NCI-H1436 (cell line): Measurements from ENCODE around the gene ASIC4.

Experiments used
- DNase-seq: peaks from one replicate; lab custom pipeline; 2025; lab: John Stamatoyannopoulos, UW

The ASIC4 gene

DNA sequence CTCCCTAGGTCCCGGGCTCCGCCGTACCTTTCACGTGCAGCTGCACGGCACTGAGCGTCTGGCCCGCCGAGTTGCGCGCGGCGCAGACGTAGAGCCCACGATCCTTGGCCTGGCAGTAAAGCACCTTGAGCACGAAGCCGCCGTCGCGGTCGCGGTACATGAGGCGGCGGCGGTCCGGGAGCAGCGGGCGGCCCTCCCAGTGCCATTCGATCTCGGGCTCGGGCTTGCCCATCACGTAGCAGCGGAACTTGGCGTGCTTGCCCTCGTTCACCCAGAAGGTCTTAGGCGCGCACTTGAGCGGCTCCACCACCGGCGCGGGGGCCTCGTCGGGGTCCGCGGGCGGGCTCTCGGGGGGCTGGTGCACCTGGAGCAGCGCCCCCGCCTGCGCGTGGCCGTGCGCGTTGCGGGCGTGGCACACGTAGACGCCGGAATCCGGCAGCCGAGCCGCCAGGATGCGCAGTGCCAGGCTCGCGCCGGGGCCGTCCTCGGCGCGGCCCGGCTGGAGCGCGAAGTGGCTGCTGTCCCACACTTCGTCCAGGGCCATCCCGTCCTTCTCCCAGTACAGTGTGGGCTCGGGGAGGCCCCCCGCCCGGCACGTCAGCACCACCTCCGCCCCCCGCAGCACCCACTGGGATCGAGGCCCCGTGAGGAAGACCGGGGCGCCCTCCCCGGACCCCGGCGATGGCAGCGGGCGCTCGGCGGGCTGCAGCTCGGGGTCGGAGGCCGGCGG, 56.1 kb downstream of the ASIC4 start:
- no peak for DNase-seq

DNA sequence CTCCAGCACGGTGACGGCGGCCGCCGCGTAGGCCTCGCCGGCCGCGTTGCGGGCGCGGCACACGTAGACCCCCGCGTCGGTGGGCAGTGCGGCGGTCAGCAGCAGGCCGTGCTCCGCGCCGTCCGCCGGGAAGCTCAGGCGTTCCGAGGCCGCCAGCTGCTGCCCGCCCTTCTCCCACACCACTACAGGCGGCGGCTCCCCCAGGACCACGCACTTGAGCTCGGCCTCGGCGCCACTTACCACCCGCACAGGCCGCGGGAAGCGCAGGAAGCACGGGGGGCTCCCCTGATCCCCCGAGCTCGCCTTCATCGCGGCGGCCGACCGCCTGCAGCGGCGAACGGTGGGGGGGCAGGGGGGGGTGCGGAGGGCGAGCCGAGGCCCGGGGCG, 56.6 kb downstream of the ASIC4 start:
- no peak for DNase-seq

DNA sequence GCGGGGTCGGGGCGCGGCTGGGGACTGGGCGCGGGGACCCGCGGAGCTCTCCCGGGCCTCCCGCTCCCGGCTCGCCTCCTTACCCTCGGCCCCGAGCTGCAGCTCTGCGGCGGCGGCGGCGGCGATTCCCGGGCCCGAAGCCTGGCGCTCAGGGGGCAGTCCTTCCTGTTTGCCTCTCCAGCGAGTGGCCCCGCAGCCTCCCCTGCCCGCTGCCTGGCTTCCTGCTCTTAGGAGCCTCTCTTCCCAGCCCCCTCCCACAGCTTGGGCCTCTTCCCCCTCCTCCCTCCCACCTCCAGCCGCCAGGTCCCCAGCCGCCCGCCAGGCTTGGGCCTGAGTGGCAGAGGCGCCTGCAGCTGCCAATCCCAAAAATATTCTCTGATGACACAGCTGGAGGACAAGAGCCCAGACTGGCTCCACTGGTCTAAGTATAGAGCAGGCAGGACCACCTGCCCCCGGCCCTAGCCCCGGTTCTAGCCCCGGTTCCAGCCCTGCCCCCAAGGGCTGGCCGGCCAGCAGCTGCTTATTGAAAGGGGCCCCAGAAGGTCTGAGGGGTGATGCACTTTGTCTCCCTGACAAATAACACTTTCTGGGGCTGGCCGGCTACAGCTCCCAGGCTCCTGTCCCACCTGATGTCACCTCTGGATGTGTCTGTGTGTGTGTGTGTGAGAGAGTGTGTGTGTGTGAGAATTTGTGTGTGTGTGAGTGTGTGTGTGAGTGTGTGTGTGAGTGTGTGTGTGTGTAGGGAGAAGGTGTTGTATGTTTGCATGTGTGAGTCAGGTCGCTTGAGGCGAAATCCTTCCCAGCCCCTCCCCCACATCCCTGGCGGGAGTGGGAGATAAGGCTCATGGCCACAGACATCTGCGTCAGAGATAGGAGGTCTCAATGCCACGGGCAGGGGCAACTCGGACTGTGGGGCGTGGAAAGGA, 57.3 kb downstream of the ASIC4 start, which contains the start of gene OBSL1:
Gene OBSL1, minus strand, starts transcription at position 229 of the 926 bp plus-strand sequence. CDS start 307 bp downstream, outside the sequence.
- peak; percentile 71 for DNase-seq

DNA sequence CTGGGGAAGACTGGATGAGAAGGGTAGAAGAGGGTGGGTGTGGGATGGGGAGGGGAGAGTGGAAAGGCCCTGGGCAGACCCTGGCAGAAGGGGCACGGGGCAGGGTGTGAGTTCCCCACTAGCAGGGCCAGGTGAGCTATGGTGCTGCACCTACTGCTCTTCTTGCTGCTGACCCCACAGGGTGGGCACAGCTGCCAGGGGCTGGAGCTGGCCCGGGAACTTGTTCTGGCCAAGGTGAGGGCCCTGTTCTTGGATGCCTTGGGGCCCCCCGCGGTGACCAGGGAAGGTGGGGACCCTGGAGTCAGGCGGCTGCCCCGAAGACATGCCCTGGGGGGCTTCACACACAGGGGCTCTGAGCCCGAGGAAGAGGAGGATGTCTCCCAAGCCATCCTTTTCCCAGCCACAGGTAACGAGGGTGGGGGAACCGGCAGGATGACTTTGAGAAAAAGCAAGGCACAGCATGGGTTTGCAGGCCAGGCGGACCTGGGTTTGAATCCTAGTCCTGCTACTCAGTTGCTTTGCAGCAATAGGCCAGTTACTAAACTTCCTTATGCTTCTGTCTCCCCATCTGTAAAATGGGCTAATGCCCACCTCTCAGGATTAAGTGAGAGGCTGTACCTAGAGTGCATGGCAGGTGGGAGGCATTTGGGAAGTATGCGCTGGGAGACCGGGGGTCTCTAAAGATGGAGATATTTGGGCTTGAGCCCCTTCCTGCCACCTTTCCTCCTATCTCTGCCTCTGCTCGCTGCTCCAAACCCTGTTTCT, 58.1 kb downstream of the ASIC4 start, which contains the start of gene INHA:
Gene INHA, plus strand, starts transcription at position 74 of the 765 bp plus-strand sequence. Its CDS starts 65 bp downstream, at position 139.
- DNase-seq: no peak

DNA sequence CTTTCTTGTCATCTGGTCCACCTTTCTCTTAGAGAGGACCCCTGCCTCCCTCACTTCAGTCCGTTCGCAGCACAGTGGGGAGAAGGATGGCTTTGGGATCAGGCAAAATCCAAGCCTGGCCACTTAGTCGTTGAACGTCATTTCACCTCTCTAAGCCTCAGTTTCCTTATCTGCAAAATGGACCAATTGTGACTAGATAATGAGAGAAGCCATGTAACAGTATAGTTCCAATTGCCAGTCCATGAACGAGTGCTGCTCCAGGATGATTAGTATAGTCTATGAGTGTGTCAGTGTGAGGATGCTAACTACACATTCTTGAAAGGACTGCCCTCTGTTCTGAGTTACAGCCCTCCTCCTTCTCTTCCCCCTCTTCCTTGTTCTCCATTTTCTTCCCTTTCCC, 58.9 kb downstream of the ASIC4 start:
- DNase-seq: no peak

DNA sequence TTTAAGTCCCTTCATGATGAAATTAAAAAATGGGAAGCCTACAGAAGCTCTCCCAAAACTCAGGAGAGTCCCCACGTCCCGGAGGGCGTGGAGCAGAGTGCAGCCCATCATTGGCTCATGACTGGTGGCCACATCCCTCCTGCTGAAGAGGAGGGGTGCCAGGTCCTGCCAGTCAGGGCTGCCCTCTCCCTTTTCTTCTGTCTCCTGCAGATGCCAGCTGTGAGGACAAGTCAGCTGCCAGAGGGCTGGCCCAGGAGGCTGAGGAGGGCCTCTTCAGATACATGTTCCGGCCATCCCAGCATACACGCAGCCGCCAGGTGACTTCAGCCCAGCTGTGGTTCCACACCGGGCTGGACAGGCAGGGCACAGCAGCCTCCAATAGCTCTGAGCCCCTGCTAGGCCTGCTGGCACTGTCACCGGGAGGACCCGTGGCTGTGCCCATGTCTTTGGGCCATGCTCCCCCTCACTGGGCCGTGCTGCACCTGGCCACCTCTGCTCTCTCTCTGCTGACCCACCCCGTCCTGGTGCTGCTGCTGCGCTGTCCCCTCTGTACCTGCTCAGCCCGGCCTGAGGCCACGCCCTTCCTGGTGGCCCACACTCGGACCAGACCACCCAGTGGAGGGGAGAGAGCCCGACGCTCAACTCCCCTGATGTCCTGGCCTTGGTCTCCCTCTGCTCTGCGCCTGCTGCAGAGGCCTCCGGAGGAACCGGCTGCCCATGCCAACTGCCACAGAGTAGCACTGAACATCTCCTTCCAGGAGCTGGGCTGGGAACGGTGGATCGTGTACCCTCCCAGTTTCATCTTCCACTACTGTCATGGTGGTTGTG, 60.4 kb downstream of the ASIC4 start:
- DNase-seq: no peak

DNA sequence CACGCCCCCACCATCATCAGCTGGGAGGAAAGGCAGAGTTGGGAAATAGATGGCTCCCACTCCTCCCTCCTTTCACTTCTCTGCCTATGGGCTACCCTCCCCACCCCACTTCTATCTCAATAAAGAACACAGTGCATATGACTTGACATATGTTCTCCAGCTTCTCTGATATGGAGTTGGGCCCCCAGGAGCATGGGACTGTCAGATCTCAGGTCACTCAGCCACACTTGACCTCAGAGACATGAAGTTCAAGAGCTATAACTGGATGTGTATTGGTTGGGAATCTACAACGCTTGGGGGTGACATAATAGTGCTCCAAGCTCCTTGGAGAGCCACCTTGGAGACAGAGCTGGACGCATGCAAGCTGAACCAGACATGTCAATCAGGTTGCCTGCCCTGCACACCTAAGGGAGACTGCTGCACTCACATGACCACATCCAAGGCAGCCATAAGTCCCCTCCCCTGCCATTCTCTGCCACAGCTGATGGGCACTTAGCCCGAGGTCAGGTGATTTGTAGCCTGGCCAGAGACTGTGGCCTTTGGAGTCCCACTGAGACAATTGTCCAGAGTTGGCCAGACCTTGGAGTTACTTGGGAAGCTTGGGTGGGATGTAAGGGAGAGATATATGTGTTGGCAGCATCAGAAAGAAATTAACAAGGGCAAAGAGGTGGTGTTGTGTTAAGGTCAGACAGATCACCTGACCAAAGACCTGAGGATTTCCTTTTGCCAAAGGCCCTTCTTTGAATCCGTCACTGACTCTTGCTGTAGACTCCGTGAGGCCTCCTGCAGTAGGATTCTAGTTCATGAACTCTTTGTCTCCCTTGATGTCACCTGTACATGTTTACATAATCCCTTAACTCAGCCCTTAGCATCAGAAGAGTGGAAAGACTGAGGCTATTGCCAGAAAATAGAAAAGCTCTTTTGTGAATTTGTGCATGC, 61.6 kb downstream of the ASIC4 start:
- DNase-seq: no peak

DNA sequence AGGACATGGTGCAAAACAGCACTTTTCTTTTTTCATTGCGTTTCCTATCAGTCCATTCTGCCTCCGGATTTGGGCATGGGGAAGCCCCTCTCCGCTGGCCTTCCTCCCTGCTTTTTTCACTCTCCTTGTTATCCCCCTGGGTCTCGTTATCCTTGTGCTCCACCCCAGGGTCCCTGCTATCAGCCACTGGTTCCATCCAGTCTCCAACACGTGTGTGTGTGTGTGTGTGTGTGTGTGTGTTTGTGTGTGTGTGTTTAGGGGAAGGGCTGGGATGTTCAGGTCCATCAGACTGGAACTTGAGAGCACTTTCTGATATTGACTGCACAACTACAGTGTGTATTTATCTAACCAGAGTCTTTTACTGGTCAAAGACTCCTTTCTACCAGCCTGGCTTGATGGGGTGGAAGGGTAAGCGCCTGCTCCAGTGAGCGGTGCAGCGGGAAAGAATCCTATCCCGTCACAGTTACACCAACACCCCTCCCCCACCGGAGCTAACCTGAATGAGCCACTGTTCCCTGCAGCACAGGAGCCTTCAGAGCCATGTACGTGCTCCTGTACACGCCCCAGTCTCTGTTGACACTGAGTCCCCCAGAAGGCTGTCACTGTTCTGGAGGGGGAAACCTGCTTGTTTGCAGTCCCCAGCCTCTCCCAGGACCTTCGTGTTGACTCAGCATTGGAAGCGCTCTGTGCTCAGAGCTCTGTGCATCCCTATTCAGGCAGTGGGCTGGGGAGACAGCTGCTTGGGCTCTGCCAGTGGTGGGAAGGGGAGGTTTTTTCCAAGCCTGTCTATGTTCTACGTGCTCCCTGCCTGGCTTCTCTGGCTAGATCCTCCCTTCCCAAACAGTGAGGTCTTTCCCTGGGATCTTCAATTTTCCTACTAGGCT, 62.5 kb downstream of the ASIC4 start:
- DNase-seq: peak; percentile 45

DNA sequence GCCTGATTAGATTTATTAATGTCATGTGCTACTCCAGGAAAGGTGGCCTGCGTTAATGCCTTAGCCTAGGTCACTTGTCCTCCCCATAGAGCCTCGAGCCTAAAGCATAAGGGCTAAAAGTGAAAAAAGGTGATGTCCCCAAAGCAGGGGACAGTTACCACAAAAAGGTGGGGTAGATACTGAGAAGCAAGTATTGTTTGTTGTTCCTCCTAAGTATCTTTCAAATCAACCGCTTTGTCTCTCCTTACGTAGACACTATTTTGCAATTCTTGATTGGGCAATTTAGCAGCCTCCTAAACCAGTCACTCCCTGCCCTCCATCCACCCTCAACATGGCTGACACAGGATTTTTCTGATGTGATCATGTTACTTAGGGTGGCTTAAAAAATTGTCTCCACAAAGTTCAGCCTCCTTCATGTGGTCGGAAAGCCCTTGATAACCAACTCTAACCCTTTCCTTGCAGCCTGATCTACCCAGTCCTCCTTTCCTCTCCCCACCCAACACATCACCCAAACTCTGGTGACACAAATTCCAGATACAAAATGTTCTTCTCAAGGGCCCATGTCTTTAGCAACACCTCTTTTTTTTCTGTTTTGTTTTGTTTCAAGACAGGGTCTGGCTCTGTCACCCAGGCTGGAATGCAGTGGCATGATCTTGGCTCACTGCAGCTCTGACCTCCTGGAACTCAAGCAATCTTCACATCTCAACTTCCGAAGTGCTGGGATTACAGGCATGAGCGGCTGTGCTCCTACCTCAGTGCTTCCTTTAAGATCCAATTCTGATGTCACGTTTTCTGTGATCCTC, 64.7 kb downstream of the ASIC4 start:
- DNase-seq: no peak

DNA sequence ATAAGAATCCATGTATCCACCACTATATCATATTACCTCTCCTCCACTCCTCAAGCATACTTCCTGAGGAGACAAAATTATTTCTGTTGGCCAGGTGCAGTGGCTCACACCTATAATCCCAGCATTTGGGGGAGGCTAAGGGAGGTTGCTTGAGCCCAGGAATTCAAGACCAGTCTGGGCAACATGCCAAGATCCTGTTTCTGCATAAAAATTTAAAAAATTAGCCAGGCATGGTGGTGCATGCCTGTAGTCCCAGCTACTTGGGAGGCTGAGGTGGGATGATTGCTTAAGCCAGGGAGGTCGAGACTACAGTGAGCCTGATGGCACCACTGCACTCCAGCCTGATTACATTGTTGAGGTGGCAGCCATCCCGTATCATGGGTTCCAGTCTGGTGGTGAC, 67.1 kb downstream of the ASIC4 start:
- no peak for DNase-seq
